Activated CD8-positive, alpha-beta T cell treated with anti-CD3 and anti-CD28 coated beads for 36 hours (primary cell): ENCODE results near the gene SLC19A1. TPM values are rescaled to one million over a fixed set of nuclear protein-coding genes. Genes with fewer than 3 reads are reported as not detected.

Experiments used
- ATAC-seq: fragments of 200-7000 bp; cut with Tn5 transposase; one replicate; pipeline ENCODE4 v1.10.0; 2021; ENCODE audit warnings: mild to moderate bottlenecking, moderate library complexity
- CTCF ChIA-PET: fragments of 350-600 bp; sonication (Branson Sonifier 250); formaldehyde crosslinking; loops from one replicate; lab custom pipeline; 2021; ENCODE audit warnings: antibody characterized with exemption; lab: Charles Lee
- POLR2A ChIA-PET: fragments of 350-600 bp; sonication (Branson Sonifier 250); formaldehyde crosslinking; loops from one replicate; lab custom pipeline; 2021; ENCODE audit warnings: antibody characterized with exemption; lab: Charles Lee
- DNase-seq: peaks from one replicate; pipeline ENCODE4 v3.0.0-alpha.2; 2020
- H3K27ac Mint-ChIP-seq: one replicate; pipeline ENCODE4 v1.8.0; 2021; ENCODE audit warnings: mild to moderate bottlenecking, mixed read lengths
- H3K27me3 Mint-ChIP-seq: one replicate; pipeline ENCODE4 v1.8.0; 2021; ENCODE audit warnings: mixed read lengths
- H3K36me3 Mint-ChIP-seq: one replicate; pipeline ENCODE4 v1.8.0; 2021; ENCODE audit warnings: low read depth, mixed read lengths
- H3K4me1 Mint-ChIP-seq: one replicate; pipeline ENCODE4 v1.8.0; 2021; ENCODE audit warnings: low read depth, mixed read lengths
- H3K4me3 Mint-ChIP-seq: one replicate; pipeline ENCODE4 v1.8.0; 2021; ENCODE audit warnings: mild to moderate bottlenecking, moderate library complexity, mixed read lengths
- H3K9me3 Mint-ChIP-seq: one replicate; pipeline ENCODE4 v1.8.0; 2021; ENCODE audit warnings: mixed read lengths
- intact Hi-C: fragments of 100-400 bp; cut with micrococcal nuclease; formaldehyde crosslinking; loops from one replicate; pipeline ENCODE4 v1.10.0; 2022
- total RNA-seq, 2 experiments: library from RNA; stranded (reverse); gene quantifications; one replicate each; pipeline ENCODE4 v1.2.3, GENCODE V29; 2021
- TF ChIP-seq, protein P1 (sequence below): fragments of 200-600 bp; IDR thresholded peaks from one replicate; pipeline ENCODE4 v1.8.0; 2022; ENCODE audit warnings: antibody characterized with exemption, mild to moderate bottlenecking

The SLC19A1 gene
- total RNA-seq, 2 experiments from 2014 or later = 40.1 to 46.1 TPM

DNA sequence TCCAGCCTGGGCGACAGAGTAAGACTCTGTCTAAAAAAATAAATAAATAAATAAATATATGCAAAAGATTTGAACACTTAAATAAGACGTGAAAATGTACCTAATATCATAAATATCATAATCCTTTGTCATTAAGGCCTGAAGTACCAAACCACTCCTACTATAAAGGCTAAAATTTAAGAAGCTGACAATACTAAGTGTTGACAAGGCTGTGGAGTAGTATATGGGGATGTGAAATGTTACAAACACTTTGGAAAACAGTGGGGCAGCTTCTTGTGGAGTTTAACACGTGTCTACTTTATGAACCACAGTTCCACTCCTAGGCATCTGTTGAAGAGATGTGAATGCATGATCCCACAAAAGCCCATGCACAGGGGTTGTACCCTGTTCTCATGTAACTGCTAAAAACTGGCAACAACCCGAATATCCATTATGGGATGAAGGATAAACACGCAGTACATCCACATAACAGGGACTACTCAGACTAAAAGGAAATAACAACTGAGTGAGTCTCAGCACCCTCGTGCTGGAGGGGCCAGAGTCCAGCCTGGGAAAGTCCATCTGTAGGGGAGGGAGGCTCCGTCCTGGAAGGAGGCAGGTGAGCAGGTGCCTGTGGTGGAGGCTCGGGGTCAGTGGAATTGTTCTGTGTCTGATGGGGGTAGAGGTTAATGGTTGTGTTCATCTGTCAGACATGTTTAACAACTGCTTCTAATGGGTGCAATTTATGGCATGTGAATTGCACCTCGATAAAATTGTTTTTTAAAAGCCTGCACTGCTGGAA, 6.7 kb upstream of the SLC19A1 start:
- no peak overlapping the region for H3K4me3 Mint-ChIP-seq
- H3K27me3 Mint-ChIP-seq = no peaks in the 10 kb centered on the region
- ATAC-seq (no peak), DNase-seq (no peak)
- intact Hi-C loops = no loop called here
- POLR2A ChIA-PET = no interaction called here
- H3K27ac Mint-ChIP-seq = peak overlapping the region; percentile 52
- H3K36me3 Mint-ChIP-seq = no peaks in the 10 kb centered on the region
- H3K9me3 Mint-ChIP-seq = no peaks in the 10 kb centered on the region
- peaks cover 25% of the 10 kb centered on the region for H3K4me1 Mint-ChIP-seq
- CTCF ChIA-PET = interaction anchor here (0.6 to 1.7 kb wide), 2 partner anchors 272 to 331 kb away, joined by 3 to 6 read pairs; no protein-coding TSS in a partner anchor
- TF ChIP-seq, protein P1, sequence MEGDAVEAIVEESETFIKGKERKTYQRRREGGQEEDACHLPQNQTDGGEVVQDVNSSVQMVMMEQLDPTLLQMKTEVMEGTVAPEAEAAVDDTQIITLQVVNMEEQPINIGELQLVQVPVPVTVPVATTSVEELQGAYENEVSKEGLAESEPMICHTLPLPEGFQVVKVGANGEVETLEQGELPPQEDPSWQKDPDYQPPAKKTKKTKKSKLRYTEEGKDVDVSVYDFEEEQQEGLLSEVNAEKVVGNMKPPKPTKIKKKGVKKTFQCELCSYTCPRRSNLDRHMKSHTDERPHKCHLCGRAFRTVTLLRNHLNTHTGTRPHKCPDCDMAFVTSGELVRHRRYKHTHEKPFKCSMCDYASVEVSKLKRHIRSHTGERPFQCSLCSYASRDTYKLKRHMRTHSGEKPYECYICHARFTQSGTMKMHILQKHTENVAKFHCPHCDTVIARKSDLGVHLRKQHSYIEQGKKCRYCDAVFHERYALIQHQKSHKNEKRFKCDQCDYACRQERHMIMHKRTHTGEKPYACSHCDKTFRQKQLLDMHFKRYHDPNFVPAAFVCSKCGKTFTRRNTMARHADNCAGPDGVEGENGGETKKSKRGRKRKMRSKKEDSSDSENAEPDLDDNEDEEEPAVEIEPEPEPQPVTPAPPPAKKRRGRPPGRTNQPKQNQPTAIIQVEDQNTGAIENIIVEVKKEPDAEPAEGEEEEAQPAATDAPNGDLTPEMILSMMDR = no peak

DNA sequence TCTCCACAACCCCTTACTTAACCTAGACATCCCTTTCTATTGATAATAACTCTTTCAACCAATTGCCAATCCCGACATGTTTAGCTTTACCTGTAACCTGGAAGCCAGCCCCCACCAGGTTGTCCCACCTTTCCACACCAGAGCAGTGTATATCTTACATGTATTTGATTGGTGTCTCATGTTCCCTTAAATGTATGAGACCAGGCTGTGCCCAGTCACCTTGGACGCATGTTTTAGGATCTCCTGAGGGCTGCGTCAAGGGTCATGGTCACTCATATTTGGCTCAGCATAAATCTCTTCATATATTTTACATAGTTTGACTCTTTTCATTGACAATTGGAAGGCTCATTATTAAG, 5.3 kb upstream of the SLC19A1 start:
- intact Hi-C loops = no loop called here

DNA sequence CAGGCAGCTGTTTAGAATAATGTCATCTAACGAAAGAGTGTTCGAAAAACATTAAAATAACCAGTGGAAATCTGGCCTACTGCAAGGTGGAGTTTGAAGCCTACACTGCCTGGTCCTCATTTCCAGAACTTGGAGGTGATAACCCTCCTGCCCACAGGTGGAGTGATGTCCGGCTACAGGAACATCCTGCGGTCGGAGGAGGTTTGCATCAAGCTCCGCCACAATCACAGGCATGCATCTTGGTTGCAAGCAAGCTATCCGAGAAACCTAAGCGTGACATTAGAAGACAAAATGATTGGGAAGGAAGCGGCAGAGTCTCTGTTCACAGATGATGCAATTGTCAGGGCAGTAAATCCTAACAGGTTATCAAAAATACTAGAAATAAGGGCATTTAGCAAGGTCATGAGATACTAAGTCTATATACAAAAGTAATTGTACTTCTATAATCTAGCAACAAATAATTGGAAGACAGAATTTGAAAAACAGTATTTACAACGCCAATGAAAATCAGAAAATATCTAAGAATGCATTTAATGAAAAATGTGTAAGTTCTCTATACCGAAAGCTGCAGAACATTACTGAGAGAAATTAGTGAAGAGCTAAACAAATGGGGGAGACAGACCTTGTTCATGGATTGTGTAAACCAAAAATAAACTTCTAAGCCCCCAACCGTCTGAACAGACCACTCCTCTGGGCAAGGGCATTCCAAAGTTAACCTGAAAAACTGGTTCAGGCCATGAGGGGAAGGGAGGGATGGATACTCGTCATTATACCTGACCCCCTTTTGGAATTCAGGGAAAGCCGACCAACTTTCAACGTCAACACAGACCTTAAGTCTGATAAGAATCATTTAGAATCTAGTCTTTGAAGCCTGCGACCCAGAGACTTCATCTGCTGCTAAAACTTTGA, 4.7 kb upstream of the SLC19A1 start:
- H3K36me3 Mint-ChIP-seq = no peaks in the 10 kb centered on the region
- DNase-seq (no peak), ATAC-seq (no peak)
- H3K4me1 Mint-ChIP-seq = peaks cover 25% of the 10 kb centered on the region
- no peaks in the 10 kb centered on the region for H3K9me3 Mint-ChIP-seq
- H3K4me3 Mint-ChIP-seq = no peak overlapping the region
- ChIA-PET CTCF (interaction anchor here (1.7 kb wide), 1 partner anchor 274 kb away, joined by 6 read pairs; no protein-coding TSS in a partner anchor), POLR2A (interaction anchor here (0.9 kb wide), 1 partner anchor 29 kb away, joined by 3 read pairs; no protein-coding TSS in a partner anchor)
- no peaks in the 10 kb centered on the region for H3K27me3 Mint-ChIP-seq
- H3K27ac Mint-ChIP-seq = no peak overlapping the region
- intact Hi-C loops = no loop called here
- TF ChIP-seq, protein P1 = no peak

More for the DNA sequence above, 5.3 kb upstream of the SLC19A1 start:
- Mint-ChIP-seq H3K27ac (no peak overlapping the region), H3K9me3 (no peaks in the 10 kb centered on the region), H3K4me3 (no peak overlapping the region), H3K36me3 (no peaks in the 10 kb centered on the region), H3K27me3 (no peaks in the 10 kb centered on the region), H3K4me1 (peaks cover 28% of the 10 kb centered on the region)
- DNase-seq (no peak), ATAC-seq (no peak)
- ChIA-PET POLR2A (interaction anchor here (0.9 kb wide), 1 partner anchor 28 kb away, joined by 3 read pairs; no protein-coding TSS in a partner anchor), CTCF (interaction anchor here (0.6 to 1.7 kb wide), 2 partner anchors 273 to 603 kb away, joined by 3 to 6 read pairs; no protein-coding TSS in a partner anchor)
- TF ChIP-seq, protein P1 = no peak

DNA sequence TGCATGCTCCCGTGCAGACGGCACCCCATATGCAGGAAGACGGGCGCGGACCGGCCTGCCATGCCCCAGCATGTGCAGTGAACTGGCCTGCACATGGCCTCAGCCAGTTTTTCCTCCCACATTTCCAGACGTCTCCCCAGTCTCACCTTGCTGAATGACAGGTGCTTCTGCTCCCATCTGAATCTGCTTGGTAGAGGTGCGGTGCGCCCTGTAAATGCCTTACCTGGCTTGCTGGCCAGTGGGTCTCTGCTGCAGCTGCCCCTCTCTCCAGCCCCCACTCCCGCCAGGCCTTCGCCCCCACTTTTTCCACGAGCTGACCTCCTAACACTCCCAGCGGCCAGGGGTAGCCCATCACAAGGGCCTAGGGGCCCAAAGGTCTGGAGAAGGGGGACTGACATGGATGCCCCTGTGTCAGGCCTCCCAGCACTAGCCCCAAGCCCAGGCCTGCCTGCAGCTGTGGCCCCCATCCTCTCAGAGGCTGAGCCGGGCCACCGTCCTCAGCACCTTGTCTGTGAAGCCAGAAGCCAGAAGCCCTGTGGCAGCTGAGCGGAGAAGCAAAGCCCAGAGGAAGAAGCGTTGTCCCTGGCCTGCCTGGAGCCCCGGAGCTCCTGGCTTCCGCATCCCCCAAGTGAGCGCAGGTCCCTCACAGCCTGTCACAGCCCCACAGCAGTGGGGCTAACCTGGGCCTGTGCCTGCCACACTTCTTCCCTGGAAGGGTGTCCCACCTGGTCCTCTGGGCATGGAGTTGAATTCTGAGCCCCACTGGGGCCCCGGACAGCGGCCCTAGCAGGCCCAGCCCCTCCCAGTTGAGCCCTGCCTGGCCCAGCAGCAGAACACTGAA, 3.7 kb upstream of the SLC19A1 start:
- TF ChIP-seq, protein P1 = no peak
- H3K27ac Mint-ChIP-seq = no peak overlapping the region
- peaks cover 17% of the 10 kb centered on the region for H3K4me1 Mint-ChIP-seq
- ATAC-seq (no peak), DNase-seq (no peak)
- intact Hi-C loops = no loop called here
- ChIA-PET CTCF (no interaction called here), POLR2A (no interaction called here)
- H3K4me3 Mint-ChIP-seq = no peak overlapping the region
- peaks cover 2% of the 10 kb centered on the region for H3K36me3 Mint-ChIP-seq
- no peaks in the 10 kb centered on the region for H3K27me3 Mint-ChIP-seq
- H3K9me3 Mint-ChIP-seq = no peaks in the 10 kb centered on the region
